Naive thymus-derived CD8-positive, alpha-beta T cell (primary cell): Measurements from ENCODE around the gene MEIOB. TPM values are rescaled to one million over a fixed set of nuclear protein-coding genes. Genes with fewer than 3 reads are reported as not detected.
A peak's percentile ranks its signal among the peaks of the same experiment; 100 is the strongest.

Experiments
- ATAC-seq, 2 donors: fragments of 150-1000 bp; cut with Tn5 transposase in 1 of 2; sonication (Bioruptor Pico), chemical (Tn5 transposase) in 1 of 2; 1 replicate in 1 of 2; 2 replicates in 1 of 2; pipeline ENCODE4 v1.10.0; 2021; ENCODE audit warnings: mild to moderate bottlenecking in 2 of 2, moderate library complexity in 2 of 2
- POLR2A ChIA-PET: fragments of 350-600 bp; sonication (Branson Sonifier 250); formaldehyde crosslinking; loops from one replicate; lab custom pipeline; 2021; ENCODE audit warnings: antibody characterized with exemption; lab: Charles Lee
- DNase-seq, 10 donors: peaks; one replicate each; pipeline versions ENCODE4 v3.0.0 to v3.0.0-alpha.2; 2020 to 2022
- H3K27ac Mint-ChIP-seq, 10 donors: one replicate each; pipeline ENCODE4 v1.8.0; 2020 to 2022; ENCODE audit warnings: mild to moderate bottlenecking in 10 of 10, mixed read lengths in 10 of 10, moderate library complexity in 4 of 10, inconsistent platforms in 1 of 10
- H3K27me3 Mint-ChIP-seq, 5 donors: one replicate each; pipeline ENCODE4 v1.8.0; 2021 to 2022; ENCODE audit warnings: mixed read lengths in 5 of 5
- H3K36me3 Mint-ChIP-seq, 3 donors: one replicate each; pipeline ENCODE4 v1.8.0; 2020 to 2022; ENCODE audit warnings: mixed read lengths in 3 of 3, mild to moderate bottlenecking in 2 of 3, inconsistent platforms in 1 of 3
- H3K4me1 Mint-ChIP-seq, 4 donors: one replicate each; pipeline ENCODE4 v1.8.0; 2021 to 2022; ENCODE audit warnings: mixed read lengths in 4 of 4
- H3K4me3 Mint-ChIP-seq, 10 donors: one replicate each; pipeline ENCODE4 v1.8.0; 2020 to 2022; ENCODE audit warnings: mild to moderate bottlenecking in 10 of 10, mixed read lengths in 10 of 10, moderate library complexity in 6 of 10, inconsistent platforms in 1 of 10
- H3K9me3 Mint-ChIP-seq, 9 donors: one replicate each; pipeline ENCODE4 v1.8.0; 2020 to 2022; ENCODE audit warnings: mixed read lengths in 9 of 9, mild to moderate bottlenecking in 3 of 9, inconsistent platforms in 1 of 9, moderate library complexity in 1 of 9
- polyA plus RNA-seq, 3 donors: library from polyadenylated mRNA; unstranded; fragments of 300-500 nt; fragmentation: Illumina TruSeq; gene quantifications; one replicate each; pipeline ENCODE4 v1.2.3, GENCODE V29; 2021
- total RNA-seq, 8 experiments: library from RNA in 2 of 8; stranded (reverse) in 2 of 8; gene quantifications; one replicate each; pipeline ENCODE4 v1.2.3 and lab custom pipeline; 2021 to 2026

The MEIOB gene
- total and polyA plus RNA-seq, 5 experiments from 2014 or later: not detected

GRCh38 chr16:1791943-1792812 is 79.8 kb downstream of the MEIOB start:
- peaks cover 0 to 2% (median 1%) of the 10 kb centered on the region in 9 donors for H3K9me3 Mint-ChIP-seq
- POLR2A ChIA-PET: interaction anchor here (0.8 to 2.1 kb wide), 2 partner anchors 10 kb away, joined by 3 to 10 read pairs; partner anchors contain the start of genes NUBP2 and SPSB3
- H3K27ac Mint-ChIP-seq: no peak overlapping the region
- peaks cover 0 to 11% (median 6%) of the 10 kb centered on the region in 3 donors for H3K36me3 Mint-ChIP-seq
- H3K4me3 Mint-ChIP-seq: no peak overlapping the region
- no peaks in the 10 kb centered on the region for H3K27me3 Mint-ChIP-seq
- peaks cover 0 to 4% (median 3%) of the 10 kb centered on the region in 4 donors for H3K4me1 Mint-ChIP-seq
- DNase-seq: no peak
- ATAC-seq: no peak

- Mint-ChIP-seq H3K36me3 (peaks cover 0 to 11% (median 6%) of the 10 kb centered on the region in 3 donors), H3K9me3 (no peaks in the 10 kb centered on the region), H3K27me3 (no peaks in the 10 kb centered on the region), H3K4me1 (peaks cover 0 to 9% (median 3%) of the 10 kb centered on the region in 4 donors), H3K4me3 (no peak overlapping the region), H3K27ac (no peak overlapping the region)
- peak in 1 of 10 donors; percentile 42 for DNase-seq
- no peak for ATAC-seq
- POLR2A ChIA-PET: interaction anchor here (0.8 kb wide), 1 partner anchor 9 kb away, joined by 3 read pairs; the partner anchor contains the start of genes NUBP2 and SPSB3
Measured at GRCh38 chr16:1791256-1791942, 80.6 kb downstream of the MEIOB start.

GRCh38 chr16:1790611-1791255 is 81.2 kb downstream of the MEIOB start:
- Mint-ChIP-seq H3K9me3 (no peaks in the 10 kb centered on the region), H3K4me1 (peaks cover 1 to 15% (median 3%) of the 10 kb centered on the region in 4 donors), H3K36me3 (peaks cover 0 to 11% (median 6%) of the 10 kb centered on the region in 3 donors), H3K4me3 (no peak overlapping the region), H3K27me3 (no peaks in the 10 kb centered on the region), H3K27ac (no peak overlapping the region)
- ATAC-seq (no peak), DNase-seq (peak in 1 of 10 donors; percentile 61)
- POLR2A ChIA-PET: no interaction called here

GRCh38 chr16:1790261-1790610 is 81.7 kb downstream of the MEIOB start:
- POLR2A ChIA-PET: no interaction called here
- Mint-ChIP-seq H3K4me1 (peaks cover 1 to 19% (median 6%) of the 10 kb centered on the region in 4 donors), H3K9me3 (no peaks in the 10 kb centered on the region), H3K27me3 (no peaks in the 10 kb centered on the region), H3K27ac (no peak overlapping the region), H3K4me3 (no peak overlapping the region), H3K36me3 (peaks cover 0 to 16% (median 6%) of the 10 kb centered on the region in 3 donors)
- no peak for DNase-seq
- no peak for ATAC-seq

- Mint-ChIP-seq H3K27me3 (no peaks in the 10 kb centered on the region), H3K36me3 (peaks cover 0 to 19% (median 6%) of the 10 kb centered on the region in 3 donors), H3K9me3 (no peaks in the 10 kb centered on the region), H3K27ac (no peak overlapping the region), H3K4me1 (peaks cover 3 to 23% (median 9%) of the 10 kb centered on the region in 4 donors), H3K4me3 (no peak overlapping the region)
- POLR2A ChIA-PET: no interaction called here
- ATAC-seq: no peak
- DNase-seq: peak in 1 of 10 donors; percentile 42
Measured at GRCh38 chr16:1789643-1790045, 82.3 kb downstream of the MEIOB start.

GRCh38 chr16:1788708-1789100 is 83.3 kb downstream of the MEIOB start:
- Mint-ChIP-seq H3K27ac (peak overlapping the region in 1 of 10 donors; percentile 57), H3K27me3 (no peaks in the 10 kb centered on the region), H3K4me1 (peaks cover 3 to 32% (median 12%) of the 10 kb centered on the region in 4 donors), H3K36me3 (peaks cover 0 to 19% (median 6%) of the 10 kb centered on the region in 3 donors), H3K9me3 (no peaks in the 10 kb centered on the region), H3K4me3 (no peak overlapping the region)
- ATAC-seq (no peak), DNase-seq (peak in 1 of 10 donors; percentile 46)
- POLR2A ChIA-PET: no interaction called here

GRCh38 chr16:1788095-1788707 is 83.8 kb downstream of the MEIOB start:
- Mint-ChIP-seq H3K27me3 (no peaks in the 10 kb centered on the region), H3K4me1 (peaks cover 5 to 37% (median 14%) of the 10 kb centered on the region in 4 donors), H3K9me3 (no peaks in the 10 kb centered on the region), H3K4me3 (no peak overlapping the region), H3K36me3 (peaks cover 0 to 20% (median 6%) of the 10 kb centered on the region in 3 donors), H3K27ac (peak overlapping the region in 1 of 10 donors; percentile 57)
- DNase-seq (peak in 1 of 10 donors; percentile 46), ATAC-seq (no peak)
- POLR2A ChIA-PET: interaction anchor here (0.6 kb wide), 1 partner anchor 1028 kb away, joined by 8 read pairs; the partner anchor contains the start of gene MSLN

GRCh38 chr16:1787322-1788094 is 84.5 kb downstream of the MEIOB start:
- ATAC-seq (no peak), DNase-seq (peak in 1 of 10 donors; percentile 57)
- H3K9me3 Mint-ChIP-seq: no peaks in the 10 kb centered on the region
- peaks cover 0 to 21% (median 6%) of the 10 kb centered on the region in 3 donors for H3K36me3 Mint-ChIP-seq
- H3K27me3 Mint-ChIP-seq: no peaks in the 10 kb centered on the region
- no peak overlapping the region for H3K4me3 Mint-ChIP-seq
- H3K4me1 Mint-ChIP-seq: peaks cover 6 to 39% (median 16%) of the 10 kb centered on the region in 4 donors
- POLR2A ChIA-PET: interaction anchor here (0.6 kb wide), 1 partner anchor 1027 kb away, joined by 8 read pairs; the partner anchor contains the start of gene MSLN
- H3K27ac Mint-ChIP-seq: no peak overlapping the region

- Mint-ChIP-seq H3K36me3 (peaks cover 0 to 21% (median 6%) of the 10 kb centered on the region in 3 donors), H3K27ac (no peak overlapping the region), H3K4me1 (peaks cover 6 to 41% (median 17%) of the 10 kb centered on the region in 4 donors), H3K27me3 (no peaks in the 10 kb centered on the region), H3K9me3 (no peaks in the 10 kb centered on the region), H3K4me3 (no peak overlapping the region)
- DNase-seq (peak in 1 of 10 donors; percentile 35), ATAC-seq (no peak)
- POLR2A ChIA-PET: no interaction called here
Measured at GRCh38 chr16:1787056-1787321, 85.0 kb downstream of the MEIOB start.

GRCh38 chr16:1786242-1787055 is 85.5 kb downstream of the MEIOB start:
- H3K4me1 Mint-ChIP-seq: peaks cover 10 to 45% (median 22%) of the 10 kb centered on the region in 4 donors
- no peaks in the 10 kb centered on the region for H3K9me3 Mint-ChIP-seq
- peak overlapping the region in 1 of 10 donors; percentile 10 for H3K4me3 Mint-ChIP-seq
- no peaks in the 10 kb centered on the region for H3K27me3 Mint-ChIP-seq
- peaks cover 0 to 21% (median 6%) of the 10 kb centered on the region in 3 donors for H3K36me3 Mint-ChIP-seq
- DNase-seq (peak in 1 of 10 donors; percentile 53), ATAC-seq (no peak)
- POLR2A ChIA-PET: interaction anchor here (5.6 kb wide), 1 partner anchor 14 kb away, joined by 118 read pairs; the partner anchor contains the start of genes EME2, MRPS34 and NME3
- H3K27ac Mint-ChIP-seq: no peak overlapping the region

GRCh38 chr16:1785846-1786170 is 86.2 kb downstream of the MEIOB start:
- DNase-seq (peak in 1 of 10 donors; percentile 45), ATAC-seq (no peak)
- Mint-ChIP-seq H3K36me3 (peaks cover 0 to 21% (median 6%) of the 10 kb centered on the region in 3 donors), H3K4me3 (peak overlapping the region in 1 of 10 donors; percentile 3), H3K9me3 (no peaks in the 10 kb centered on the region), H3K27me3 (no peaks in the 10 kb centered on the region), H3K4me1 (peaks cover 10 to 51% (median 28%) of the 10 kb centered on the region in 4 donors), H3K27ac (peak overlapping the region in 1 of 10 donors; percentile 62)
- POLR2A ChIA-PET: interaction anchor here (1.0 to 5.6 kb wide), 2 partner anchors 14 to 39 kb away, joined by 3 to 118 read pairs; partner anchors contain the start of genes EME2, MRPS34 and NME3
